ENCODE measurements around the gene TMED5.
A peak's percentile ranks its signal among the peaks of the same experiment; 100 is the strongest.
"Not testable (repeated sequence)": the region's sequence is repeated elsewhere in the genome, so short reads cannot be mapped to it uniquely, and the experiment has no call there.

TMED5 gene

DNA sequence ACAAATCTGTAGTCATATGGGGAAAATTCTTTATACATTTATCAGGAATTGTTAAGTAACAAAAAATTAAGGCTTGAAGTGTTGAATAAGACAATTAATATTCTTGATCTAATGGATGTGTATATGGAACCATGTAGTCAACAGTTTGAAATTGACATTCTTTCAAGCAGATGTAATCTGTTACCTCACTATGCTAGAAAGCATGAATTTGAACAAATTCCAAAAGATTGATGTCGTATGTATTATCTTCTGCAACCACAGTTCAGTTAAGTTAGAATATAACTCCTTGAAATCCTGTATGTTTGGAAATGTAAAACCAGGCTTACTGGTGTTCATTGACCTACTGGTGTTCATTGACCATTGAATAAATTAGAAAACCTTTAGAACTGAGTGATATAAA lies 16.4 kb upstream of the TMED5 start:
- Histone ChIP-seq H3K9me3 (ENCODE audit: control insufficient read depth, low read length) (no peaks in the 10 kb centered on the region), H3K27me3 (ENCODE audit: control insufficient read depth, insufficient read depth, low read length) (no peaks in the 10 kb centered on the region), H3K36me3 (ENCODE audit: control insufficient read depth, insufficient read depth, low read length) (no peaks in the 10 kb centered on the region), H3K4me1 (ENCODE audit: control insufficient read depth, insufficient read depth, low read length) (no peaks in the 10 kb centered on the region), H3K9ac (ENCODE audit: low read length) (no peak overlapping the region), H3K4me3 (ENCODE audit: low read length) (no peak overlapping the region)

DNA sequence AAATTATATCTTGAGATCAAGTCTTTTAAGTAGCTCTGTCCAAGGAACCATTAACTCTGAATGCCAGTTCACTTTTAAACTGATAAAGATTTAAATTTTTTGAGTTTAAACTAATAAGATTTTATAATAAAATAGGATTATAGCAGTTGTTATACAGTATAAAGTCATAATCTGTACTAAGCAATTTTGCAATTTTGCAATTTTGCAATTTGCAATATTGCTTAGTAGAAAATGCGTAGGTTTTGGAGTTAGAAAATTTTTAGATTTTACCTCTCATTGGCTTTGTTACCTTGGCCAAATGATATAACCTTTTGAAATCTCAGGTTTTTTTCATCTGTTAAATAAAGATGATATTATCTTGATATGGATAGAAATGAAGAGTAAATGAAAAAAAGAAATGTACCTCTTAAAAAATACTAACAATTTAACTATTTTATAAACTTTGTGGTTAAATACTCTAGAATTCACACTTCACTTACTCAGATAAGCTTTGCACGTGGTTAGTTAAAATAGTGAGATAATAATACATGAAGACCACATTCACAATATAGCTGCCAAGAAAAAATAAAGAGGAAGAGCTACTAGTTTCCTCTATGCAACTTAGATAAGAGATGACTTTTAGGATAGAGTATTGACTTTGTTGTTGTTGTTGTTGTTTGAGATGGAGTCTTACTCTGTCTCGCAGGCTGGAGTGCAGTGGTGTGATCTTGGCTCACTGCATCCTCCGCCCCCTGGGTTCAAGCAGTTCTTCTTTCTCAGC lies 14.2 kb upstream of the TMED5 start:
- Histone ChIP-seq H3K9me3 (ENCODE audit: control insufficient read depth, low read length) (no peaks in the 10 kb centered on the region), H3K36me3 (ENCODE audit: control insufficient read depth, insufficient read depth, low read length) (no peaks in the 10 kb centered on the region), H3K27me3 (ENCODE audit: control insufficient read depth, insufficient read depth, low read length) (no peaks in the 10 kb centered on the region), H3K4me1 (ENCODE audit: control insufficient read depth, insufficient read depth, low read length) (no peaks in the 10 kb centered on the region), H3K9ac (ENCODE audit: low read length) (no peak overlapping the region), H3K4me3 (ENCODE audit: low read length) (no peak overlapping the region)

DNA sequence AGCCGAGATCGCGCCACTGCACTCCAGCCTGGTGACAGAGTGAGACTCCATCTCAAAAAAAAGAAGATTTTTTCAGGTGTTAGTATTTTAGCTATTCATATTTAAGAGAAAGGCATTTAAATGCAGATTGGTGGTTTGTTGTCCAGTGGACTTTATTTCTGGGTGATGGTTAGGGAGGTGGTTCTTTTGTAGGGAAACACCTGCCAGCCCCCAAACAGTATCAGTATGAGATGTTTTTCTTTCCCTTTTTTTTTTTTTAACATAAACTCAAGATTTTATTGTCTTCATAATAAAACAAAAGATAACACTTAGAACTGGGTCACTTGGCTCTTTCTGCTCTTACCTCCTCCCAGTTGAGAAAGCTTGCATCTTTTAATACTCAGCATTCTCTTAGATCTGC lies 10.2 kb upstream of the TMED5 start:
- no peaks in the 10 kb centered on the region for H3K4me1 ChIP-seq (ENCODE audit: control insufficient read depth, insufficient read depth, low read length)
- H3K9ac ChIP-seq (ENCODE audit: low read length), result no peak overlapping the region
- no peak overlapping the region for H3K4me3 ChIP-seq (ENCODE audit: low read length)
- H3K27me3 ChIP-seq (ENCODE audit: control insufficient read depth, insufficient read depth, low read length), result no peaks in the 10 kb centered on the region
- no peaks in the 10 kb centered on the region for H3K9me3 ChIP-seq (ENCODE audit: control insufficient read depth, low read length)
- no peaks in the 10 kb centered on the region for H3K36me3 ChIP-seq (ENCODE audit: control insufficient read depth, insufficient read depth, low read length)

DNA sequence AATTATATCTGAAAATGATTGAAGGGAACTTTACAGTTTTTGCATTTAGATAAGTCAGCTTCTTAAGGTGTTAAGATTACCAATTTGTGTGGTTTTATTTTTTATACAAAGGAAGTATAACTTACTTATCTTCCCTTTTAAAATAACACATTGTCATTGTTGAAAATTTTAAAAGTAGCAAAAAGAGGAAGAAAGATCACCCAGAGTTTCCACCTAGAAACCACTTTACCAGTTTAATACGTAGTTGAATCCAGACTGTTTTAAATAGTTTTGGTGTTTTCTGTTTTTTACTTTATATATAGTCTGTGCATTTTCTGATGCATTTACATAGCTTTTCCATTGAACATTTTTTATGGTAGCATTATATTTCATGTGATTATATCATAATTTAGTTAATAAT lies 6.5 kb upstream of the TMED5 start:
- Histone ChIP-seq H3K27me3 (ENCODE audit: control insufficient read depth, insufficient read depth, low read length) (no peaks in the 10 kb centered on the region), H3K9me3 (ENCODE audit: control insufficient read depth, low read length) (no peaks in the 10 kb centered on the region), H3K4me1 (ENCODE audit: control insufficient read depth, insufficient read depth, low read length) (no peaks in the 10 kb centered on the region), H3K4me3 (ENCODE audit: low read length) (no peak overlapping the region), H3K36me3 (ENCODE audit: control insufficient read depth, insufficient read depth, low read length) (no peaks in the 10 kb centered on the region), H3K9ac (ENCODE audit: low read length) (no peak overlapping the region)

DNA sequence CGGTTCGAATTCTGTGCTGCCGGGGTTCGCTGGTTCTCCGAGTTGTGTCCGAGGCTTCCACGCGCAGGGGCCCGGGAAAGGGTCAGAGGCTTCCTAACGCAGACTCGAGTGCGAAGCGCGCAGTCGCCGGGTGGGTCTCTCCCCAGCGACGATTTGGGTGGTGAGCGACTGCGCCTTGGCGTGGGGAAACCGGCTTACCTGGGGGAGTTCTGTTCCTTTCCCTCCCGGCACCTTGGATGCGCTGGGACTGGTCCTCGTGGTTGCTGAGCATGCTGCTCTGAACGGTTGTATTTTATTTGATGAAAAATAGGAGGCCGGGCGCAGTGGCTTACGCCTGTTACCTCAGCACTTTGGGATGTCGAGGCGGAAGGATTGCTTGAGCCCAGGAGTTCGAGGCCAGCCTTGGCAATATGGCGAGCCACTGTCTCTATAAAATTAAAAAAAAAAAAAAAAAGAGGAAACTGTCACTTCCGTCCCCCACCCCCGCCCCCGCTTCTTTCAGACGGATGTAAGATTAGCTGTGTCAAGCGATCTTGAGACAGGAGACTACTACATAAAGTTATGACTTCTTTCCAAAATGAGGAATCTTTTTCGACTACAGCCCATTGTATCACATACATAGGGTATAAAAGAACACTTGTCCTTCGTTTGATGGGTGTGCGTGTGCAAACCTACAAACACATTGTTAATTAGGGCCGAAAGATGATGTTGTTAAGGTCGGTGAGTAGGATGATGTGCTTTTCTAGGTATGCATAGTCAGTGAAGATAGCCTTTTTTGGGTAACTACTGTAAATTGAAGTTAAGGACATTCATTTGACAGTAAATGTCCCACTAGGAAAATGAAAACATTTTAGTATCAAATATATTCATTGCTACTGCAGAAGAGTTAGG lies 755 bp upstream of the TMED5 start, which contains the start of gene CCDC18:
CCDC18 (plus strand) TSS at position 2 of the 891 bp plus-strand sequence. CDS start 2,638 bp downstream, outside the sequence.
- no peaks in the 10 kb centered on the region for H3K9me3 ChIP-seq (ENCODE audit: control insufficient read depth, low read length)
- H3K9ac ChIP-seq (ENCODE audit: low read length), result peak within 1 kb of the TSS; percentile 99
- H3K27me3 ChIP-seq (ENCODE audit: control insufficient read depth, insufficient read depth, low read length), result no peaks in the 10 kb centered on the region

DNA sequence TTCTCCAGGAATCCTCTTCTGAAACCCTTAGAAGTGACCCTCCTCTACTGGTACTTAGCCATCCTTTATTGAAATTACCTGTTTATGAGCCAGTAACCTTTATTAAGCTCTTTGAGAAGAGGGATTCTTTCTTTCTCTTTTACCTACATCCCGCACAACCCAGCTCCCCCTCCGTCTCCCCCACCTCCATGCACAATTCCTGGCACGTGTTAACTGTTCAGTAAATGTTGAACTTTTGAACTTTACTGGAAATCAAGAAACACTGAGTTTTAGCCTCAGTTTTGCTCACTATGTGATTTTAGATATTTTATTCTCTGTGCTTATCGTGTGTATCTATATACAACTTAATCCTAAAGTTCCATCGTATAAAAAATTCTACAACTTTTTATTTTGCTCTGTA lies 1.8 kb downstream of the TMED5 start:
- Histone ChIP-seq H3K27me3 (ENCODE audit: control insufficient read depth, insufficient read depth, low read length) (no peaks in the 10 kb centered on the region), H3K9me3 (ENCODE audit: control insufficient read depth, low read length) (no peaks in the 10 kb centered on the region), H3K9ac (ENCODE audit: low read length) (peak overlapping the region; percentile 99), H3K4me3 (ENCODE audit: low read length) (no peak overlapping the region), H3K4me1 (ENCODE audit: control insufficient read depth, insufficient read depth, low read length) (peaks cover 8% of the 10 kb centered on the region), H3K36me3 (ENCODE audit: control insufficient read depth, insufficient read depth, low read length) (no peaks in the 10 kb centered on the region)

More for the DNA sequence above, 755 bp upstream of the TMED5 start, which contains the start of gene CCDC18:
- no peaks in the 10 kb centered on the region for H3K36me3 ChIP-seq (ENCODE audit: control insufficient read depth, insufficient read depth, low read length)
- H3K4me3 ChIP-seq (ENCODE audit: low read length), result peak within 1 kb of the TSS; percentile 100
- H3K4me1 ChIP-seq (ENCODE audit: control insufficient read depth, insufficient read depth, low read length), result peaks cover 8% of the 10 kb centered on the region

DNA sequence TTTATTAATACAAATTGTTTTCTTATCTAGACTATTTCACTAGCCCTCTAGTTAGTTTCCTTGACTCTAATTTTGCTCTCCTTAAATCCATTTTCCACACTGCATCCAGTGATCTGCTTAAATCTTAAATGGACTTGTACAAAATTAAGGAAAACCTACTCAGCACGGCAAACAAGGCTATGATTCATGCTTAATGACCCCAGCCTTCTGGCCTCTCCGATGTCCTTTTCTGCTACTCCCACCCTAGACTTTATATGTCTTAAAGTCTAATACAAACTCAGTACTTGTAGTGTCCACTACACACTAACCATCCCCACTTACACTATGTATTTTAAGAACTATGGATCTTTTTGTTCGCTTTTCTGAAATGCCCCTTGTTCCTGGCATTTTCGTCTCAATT lies 2.2 kb downstream of the TMED5 start:
- H3K9me3 ChIP-seq (ENCODE audit: control insufficient read depth, low read length), result no peaks in the 10 kb centered on the region
- H3K9ac ChIP-seq (ENCODE audit: low read length), result no peak overlapping the region
- peaks cover 8% of the 10 kb centered on the region for H3K4me1 ChIP-seq (ENCODE audit: control insufficient read depth, insufficient read depth, low read length)
- no peak overlapping the region for H3K4me3 ChIP-seq (ENCODE audit: low read length)
- H3K36me3 ChIP-seq (ENCODE audit: control insufficient read depth, insufficient read depth, low read length), result no peaks in the 10 kb centered on the region
- no peaks in the 10 kb centered on the region for H3K27me3 ChIP-seq (ENCODE audit: control insufficient read depth, insufficient read depth, low read length)

DNA sequence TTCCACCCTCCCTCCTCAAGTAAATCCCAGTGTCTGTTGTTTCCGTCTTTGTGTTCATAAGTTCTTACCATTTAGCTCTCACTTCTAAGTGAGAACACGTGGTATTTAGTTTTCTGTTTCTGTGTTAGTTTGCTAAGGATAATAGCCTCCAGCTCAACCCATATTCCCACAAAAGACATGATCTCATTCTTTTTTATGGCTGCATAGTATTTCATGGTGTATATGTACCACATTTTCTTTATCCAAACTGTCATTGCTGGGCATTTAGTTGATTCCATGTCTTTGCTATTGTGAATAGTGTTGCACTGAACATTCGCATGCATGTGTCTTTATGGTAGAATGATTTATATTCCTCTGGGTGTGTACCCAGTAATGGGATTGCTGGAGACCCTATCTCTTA lies 5.6 kb downstream of the TMED5 start:
- not testable (repeated sequence) for H3K36me3 ChIP-seq (ENCODE audit: control insufficient read depth, insufficient read depth, low read length); H3K9ac ChIP-seq (ENCODE audit: low read length); H3K27me3 ChIP-seq (ENCODE audit: control insufficient read depth, insufficient read depth, low read length); H3K4me1 ChIP-seq (ENCODE audit: control insufficient read depth, insufficient read depth, low read length); H3K4me3 ChIP-seq (ENCODE audit: low read length); H3K9me3 ChIP-seq (ENCODE audit: control insufficient read depth, low read length)

DNA sequence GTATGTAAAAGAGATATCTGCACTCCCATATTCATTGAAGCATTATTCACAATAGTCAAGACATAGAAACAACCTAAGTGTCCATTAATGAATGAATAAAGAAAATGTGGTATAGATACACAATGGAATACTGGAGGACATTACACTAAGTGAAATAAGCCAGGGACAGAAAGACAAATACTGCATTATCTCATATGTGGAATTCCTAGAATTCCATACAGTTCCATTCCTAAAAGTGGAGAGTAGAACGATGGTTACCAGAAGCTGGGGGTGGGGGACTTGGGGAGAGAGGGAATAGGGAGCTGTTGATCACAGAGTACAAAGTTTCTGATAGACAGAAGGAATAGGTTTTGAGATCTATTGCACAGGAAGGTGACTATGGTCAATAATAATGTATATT lies 7.4 kb downstream of the TMED5 start:
- no peaks in the 10 kb centered on the region for H3K36me3 ChIP-seq (ENCODE audit: control insufficient read depth, insufficient read depth, low read length)
- no peaks in the 10 kb centered on the region for H3K27me3 ChIP-seq (ENCODE audit: control insufficient read depth, insufficient read depth, low read length)
- H3K4me1 ChIP-seq (ENCODE audit: control insufficient read depth, insufficient read depth, low read length), result no peaks in the 10 kb centered on the region
- H3K9ac ChIP-seq (ENCODE audit: low read length), result no peak overlapping the region
- H3K4me3 ChIP-seq (ENCODE audit: low read length), result no peak overlapping the region
- H3K9me3 ChIP-seq (ENCODE audit: control insufficient read depth, low read length), result no peaks in the 10 kb centered on the region

DNA sequence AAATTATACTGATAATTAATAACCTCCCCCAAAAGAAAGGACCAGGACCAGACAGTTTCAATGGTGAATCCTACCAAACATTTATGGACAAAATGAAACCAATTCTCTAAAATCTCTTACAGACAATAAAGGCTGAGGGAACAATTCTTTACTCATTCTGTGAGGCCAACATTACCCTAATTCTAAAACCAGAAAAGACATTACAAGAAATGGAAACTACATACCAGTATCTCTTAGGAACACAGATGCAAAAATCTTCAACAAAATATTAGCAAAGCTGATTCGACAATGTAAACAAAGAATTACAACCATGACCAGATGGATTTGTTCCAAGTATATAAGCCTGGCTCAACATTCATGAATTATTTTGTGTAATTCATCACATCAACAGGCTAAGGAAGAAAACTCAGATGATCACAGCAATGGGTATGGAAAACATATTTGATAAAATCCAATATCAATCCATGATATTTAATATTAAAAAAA lies 8.6 kb downstream of the TMED5 start:
- Histone ChIP-seq H3K9me3 (ENCODE audit: control insufficient read depth, low read length) (no peaks in the 10 kb centered on the region), H3K4me1 (ENCODE audit: control insufficient read depth, insufficient read depth, low read length) (no peaks in the 10 kb centered on the region), H3K27me3 (ENCODE audit: control insufficient read depth, insufficient read depth, low read length) (no peaks in the 10 kb centered on the region), H3K4me3 (ENCODE audit: low read length) (no peak overlapping the region), H3K36me3 (ENCODE audit: control insufficient read depth, insufficient read depth, low read length) (no peaks in the 10 kb centered on the region), H3K9ac (ENCODE audit: low read length) (no peak overlapping the region)

DNA sequence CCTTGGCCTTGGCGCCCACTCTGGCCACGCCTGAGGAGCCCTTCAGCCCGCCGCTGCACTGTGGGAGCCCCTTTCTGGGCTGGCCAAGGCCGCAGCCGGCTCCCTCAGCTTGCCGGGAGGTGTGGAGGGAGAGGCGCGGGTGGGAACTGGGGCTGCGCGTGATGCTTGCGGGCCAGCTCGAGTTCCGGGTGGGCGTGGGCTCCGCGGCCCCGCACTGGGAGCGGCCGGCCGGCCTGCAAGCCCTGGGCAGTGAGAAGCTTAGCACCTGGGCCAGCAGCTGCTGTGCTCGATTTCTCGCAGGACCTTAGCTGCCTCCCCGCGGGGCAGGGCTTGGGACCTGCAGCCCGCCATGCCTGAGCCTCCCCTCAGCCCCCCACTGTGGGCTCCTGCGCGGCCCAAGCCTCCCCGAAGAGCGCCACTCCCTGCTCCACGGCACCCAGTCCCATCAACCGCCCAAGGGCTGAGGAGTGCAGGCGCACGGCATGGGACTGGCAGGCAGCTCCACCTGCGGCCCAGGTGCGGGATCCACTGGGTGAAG lies 10.0 kb downstream of the TMED5 start:
- H3K27me3 ChIP-seq (ENCODE audit: control insufficient read depth, insufficient read depth, low read length); H3K9ac ChIP-seq (ENCODE audit: low read length); H3K9me3 ChIP-seq (ENCODE audit: control insufficient read depth, low read length); H3K36me3 ChIP-seq (ENCODE audit: control insufficient read depth, insufficient read depth, low read length); H3K4me3 ChIP-seq (ENCODE audit: low read length); H3K4me1 ChIP-seq (ENCODE audit: control insufficient read depth, insufficient read depth, low read length): not testable (repeated sequence)

DNA sequence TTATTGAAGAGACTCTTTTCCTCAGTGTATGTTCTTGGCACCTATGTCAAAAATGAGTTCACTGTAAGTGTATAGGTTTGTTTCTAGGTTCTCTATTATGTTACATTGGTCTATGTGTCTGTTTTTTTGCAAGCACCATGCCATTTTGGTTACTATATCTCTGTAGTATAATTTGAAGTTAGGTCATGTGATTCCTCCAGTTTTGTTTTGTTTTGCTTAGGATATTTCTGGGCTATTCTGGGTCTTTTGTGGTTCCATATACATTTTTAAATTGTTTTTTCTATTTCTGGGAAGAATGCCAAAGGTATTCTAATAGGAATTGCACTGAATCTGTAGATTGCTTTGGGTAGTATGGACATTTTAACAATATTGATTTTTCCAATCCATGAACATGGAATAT lies 13.2 kb downstream of the TMED5 start:
- H3K27me3 ChIP-seq (ENCODE audit: control insufficient read depth, insufficient read depth, low read length), result no peaks in the 10 kb centered on the region
- no peaks in the 10 kb centered on the region for H3K36me3 ChIP-seq (ENCODE audit: control insufficient read depth, insufficient read depth, low read length)
- H3K4me1 ChIP-seq (ENCODE audit: control insufficient read depth, insufficient read depth, low read length), result no peaks in the 10 kb centered on the region
- H3K4me3 ChIP-seq (ENCODE audit: low read length), result no peak overlapping the region
- no peaks in the 10 kb centered on the region for H3K9me3 ChIP-seq (ENCODE audit: control insufficient read depth, low read length)
- no peak overlapping the region for H3K9ac ChIP-seq (ENCODE audit: low read length)
